Measurements from ENCODE around the gene SLCO3A1. TPM values are rescaled to one million over a fixed set of nuclear protein-coding genes. Genes with fewer than 3 reads are reported as not detected.

The SLCO3A1 gene
- total and polyA plus RNA-seq, 12 donors = 1.8 to 26.6 (median 17.2) TPM

DNA sequence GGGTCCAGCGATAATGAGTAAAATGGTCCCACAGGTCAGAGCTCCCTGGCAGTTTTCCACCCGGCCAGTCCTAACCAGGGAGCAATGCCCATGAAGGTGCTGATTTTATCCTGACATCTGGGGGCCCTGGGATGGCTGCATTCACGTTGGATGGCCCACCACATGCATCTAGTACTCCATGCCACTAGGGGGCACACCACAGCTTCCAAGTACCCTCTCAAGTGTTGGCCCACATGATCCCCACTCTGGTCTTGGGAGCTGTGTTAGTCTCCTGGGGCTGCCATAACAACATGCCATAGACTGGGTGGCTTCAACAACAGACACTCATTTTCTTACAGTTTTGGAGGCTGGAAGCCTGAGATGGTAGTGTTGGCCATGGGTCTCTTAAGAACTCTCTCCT, 225.5 kb downstream of the SLCO3A1 start:
- Histone ChIP-seq H3K27me3 (no peaks in the 10 kb centered on the region), H3K27ac (no peak overlapping the region), H3K36me3 (replicated peaks in 1 of 2) (no peaks in the 10 kb centered on the region), H3K4me1 (replicated peaks in 1 of 2) (peaks cover 4 to 21% of the 10 kb centered on the region in 2 donors), H3K4me3 (no peak overlapping the region), H3K9me3 (replicated peaks in 1 of 3) (no peaks in the 10 kb centered on the region)
- TF ChIP-seq CTCF (IDR thresholded peaks at IDR 0.05) = peak in 1 of 6 experiments; percentile 5
- no peak for TF ChIP-seq POLR2A (IDR thresholded peaks at IDR 0.05)
- intact Hi-C loops (cut with DNase I) = loop anchor here (2.0 to 10.0 kb wide), 5 partner anchors 134 to 774 kb away; partner anchors contain the start of gene SLCO3A1 (in 2 of the 2)
- DNase-seq = no peak
- WGBS, 4 donors = 72 to 88% (median 79%) methylated on average over 2 to 3 of the region's 3 CpGs

DNA sequence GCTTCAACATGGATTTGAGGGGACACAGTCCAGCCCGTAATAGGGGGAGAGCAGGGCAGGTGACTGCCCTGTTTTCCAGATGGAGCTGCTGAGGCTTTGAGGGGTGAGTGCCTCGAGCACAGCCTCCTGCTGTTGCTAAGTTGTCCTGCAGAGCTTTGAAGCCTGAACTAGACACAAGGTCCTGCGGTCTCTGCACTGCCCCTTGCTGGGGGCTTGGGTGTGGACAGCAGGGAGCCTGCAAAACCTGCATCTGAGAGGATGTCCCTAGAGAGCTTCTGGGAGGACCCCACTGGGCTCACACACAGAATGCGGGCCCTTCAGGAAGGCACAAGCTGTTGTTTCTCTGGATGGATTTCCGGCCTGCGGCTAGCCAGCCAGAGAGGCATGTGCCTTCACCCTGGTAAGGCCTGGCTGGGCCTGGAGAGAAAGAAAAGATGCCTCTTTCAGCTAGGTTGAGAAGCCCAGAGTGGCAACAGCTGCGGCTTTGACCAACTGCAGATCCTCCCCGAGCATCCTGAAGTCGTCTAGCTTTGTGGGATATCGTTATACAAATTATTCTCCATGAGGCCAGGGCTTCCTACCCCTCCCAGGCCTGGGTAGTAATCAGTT, 226.2 kb downstream of the SLCO3A1 start:
- intact Hi-C loops (cut with DNase I) = loop anchor here (2.0 to 10.0 kb wide), 6 partner anchors 135 to 777 kb away; partner anchors contain the start of gene SLCO3A1 (in 2 of the 2)
- H3K9me3 ChIP-seq (replicated peaks in 1 of 3) = no peaks in the 10 kb centered on the region
- no peak for TF ChIP-seq CTCF (IDR thresholded peaks at IDR 0.05)
- TF ChIP-seq POLR2A (IDR thresholded peaks at IDR 0.05) = no peak
- peaks cover 4 to 18% of the 10 kb centered on the region in 2 donors for H3K4me1 ChIP-seq (replicated peaks in 1 of 2)
- H3K4me3 ChIP-seq = no peak overlapping the region
- no peaks in the 10 kb centered on the region for H3K27me3 ChIP-seq
- H3K27ac ChIP-seq = no peak overlapping the region
- WGBS, 4 donors = 81 to 95% (median 88%) methylated on average over 4 to 10 of the region's 10 CpGs
- no peak for DNase-seq
- H3K36me3 ChIP-seq (replicated peaks in 1 of 2) = no peaks in the 10 kb centered on the region

GRCh38 chr15:92082006-92082843, 228.7 kb downstream of the SLCO3A1 start:
- H3K9me3 ChIP-seq (replicated peaks in 1 of 3) = no peaks in the 10 kb centered on the region
- H3K27ac ChIP-seq = no peak overlapping the region
- no peak overlapping the region for H3K4me3 ChIP-seq
- H3K4me1 ChIP-seq (replicated peaks in 1 of 2) = peaks cover 4 to 18% of the 10 kb centered on the region in 2 donors
- 7 to 12% (median 10%) methylated on average over 7 to 10 of the region's 10 CpGs for WGBS, 4 donors
- TF ChIP-seq CTCF (IDR thresholded peaks at IDR 0.05) = peak; percentile 66 to 84 (median 81)
- no peak for TF ChIP-seq POLR2A (IDR thresholded peaks at IDR 0.05)
- H3K27me3 ChIP-seq = no peaks in the 10 kb centered on the region
- no peaks in the 10 kb centered on the region for H3K36me3 ChIP-seq (replicated peaks in 1 of 2)
- intact Hi-C loops (cut with DNase I) = loop anchor here in 1 of 2 donors (5.0 kb wide), 1 partner anchor 780 kb away; no protein-coding TSS in a partner anchor
- peak; percentile 59 to 89 (median 69) for DNase-seq

DNA sequence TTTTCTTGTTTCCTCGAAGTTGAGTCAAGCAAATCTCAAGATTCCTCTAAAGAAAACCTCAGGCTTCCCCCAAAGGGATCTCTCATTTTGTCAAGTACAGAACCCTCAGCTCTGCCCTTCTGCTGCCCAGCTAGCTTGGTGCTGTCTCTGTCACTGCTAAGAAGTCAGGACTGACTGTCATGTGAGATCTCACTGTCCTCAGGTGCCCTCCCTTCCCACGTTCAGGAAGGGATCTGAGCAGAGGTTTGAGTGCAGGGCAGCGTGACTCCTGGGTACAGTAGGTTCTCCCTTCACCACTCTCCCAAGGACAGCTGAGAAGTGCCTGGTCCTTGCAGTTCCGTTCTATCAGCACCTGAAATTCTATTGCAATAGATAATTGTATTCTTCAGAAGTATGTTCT, 229.7 kb downstream of the SLCO3A1 start:
- TF ChIP-seq POLR2A (IDR thresholded peaks at IDR 0.05) (no peak), CTCF (IDR thresholded peaks at IDR 0.05) (no peak)
- Histone ChIP-seq H3K27ac (no peak overlapping the region), H3K9me3 (replicated peaks in 1 of 3) (no peaks in the 10 kb centered on the region), H3K4me1 (replicated peaks in 1 of 2) (peaks cover 4 to 18% of the 10 kb centered on the region in 2 donors), H3K27me3 (no peaks in the 10 kb centered on the region), H3K36me3 (replicated peaks in 1 of 2) (no peaks in the 10 kb centered on the region), H3K4me3 (no peak overlapping the region)
- 40 to 56% (median 46%) methylated on average over 4 of the region's 4 CpGs for WGBS, 4 donors
- intact Hi-C loops (cut with DNase I) = loop anchor here in 1 of 2 donors (5.0 kb wide), 1 partner anchor 781 kb away; no protein-coding TSS in a partner anchor
- peak in 3 of 7 donors; percentile 26 to 78 (median 35) for DNase-seq

Measured in adrenal gland (tissue), 12 donors.